ENCODE data around the gene GPC1.

Gene GPC1

DNA sequence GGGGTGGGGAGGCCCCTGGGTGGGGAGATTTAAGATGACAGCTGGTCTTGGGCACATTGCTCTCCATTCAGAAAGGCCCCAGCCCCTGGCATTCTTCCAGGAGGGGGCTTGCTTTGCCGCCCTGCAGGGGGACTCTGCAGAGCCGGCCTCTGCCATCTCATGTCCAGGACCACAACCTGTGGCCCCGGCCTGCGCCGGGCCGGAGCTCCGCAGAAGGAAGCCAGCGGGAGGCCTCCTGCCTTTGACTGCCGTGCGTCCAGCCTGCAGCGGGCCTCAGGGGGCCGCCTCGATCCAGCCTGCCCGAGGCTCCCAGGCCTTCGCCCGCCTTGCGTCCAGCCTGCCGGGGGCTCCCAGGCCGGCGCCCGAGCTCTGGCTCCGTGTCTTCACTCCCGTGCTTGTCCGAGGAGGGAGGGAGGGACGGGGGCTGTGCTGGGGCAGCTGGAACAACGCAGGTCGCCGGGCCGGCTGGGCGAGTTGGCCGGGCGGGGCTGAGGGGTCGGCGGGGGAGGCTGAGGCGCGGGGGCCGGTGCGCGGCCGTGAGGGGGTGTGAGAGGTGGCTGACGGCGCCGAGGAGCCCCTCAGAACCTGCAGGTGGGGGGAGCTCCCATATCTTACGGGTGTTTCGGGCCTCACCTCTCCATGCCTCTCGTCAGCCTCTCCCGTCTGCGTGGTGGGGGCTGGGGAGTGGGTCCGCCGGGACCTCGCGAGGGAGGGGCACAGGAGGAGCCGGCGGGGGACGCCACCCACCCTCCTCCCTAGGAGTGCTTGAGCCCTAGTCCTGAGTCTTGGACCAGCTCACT is 20.4 kb downstream of the GPC1 start:
- no peak for DNase-seq (ENCODE audit: low read depth in 2 of 2)

- no peak for DNase-seq (ENCODE audit: low read depth in 2 of 2)
Observed at GRCh38 chr2:240456447-240457222, 21.2 kb downstream of the GPC1 start.

- DNase-seq (ENCODE audit: low read depth in 2 of 2) = no peak
Observed at GRCh38 chr2:240457223-240458043, 22.0 kb downstream of the GPC1 start.

GRCh38 chr2:240458044-240458899 is 22.8 kb downstream of the GPC1 start:
- DNase-seq (ENCODE audit: low read depth in 2 of 2) = no peak

- DNase-seq (ENCODE audit: low read depth in 2 of 2) = no peak
Observed at GRCh38 chr2:240458900-240459391, 23.5 kb downstream of the GPC1 start.

DNA sequence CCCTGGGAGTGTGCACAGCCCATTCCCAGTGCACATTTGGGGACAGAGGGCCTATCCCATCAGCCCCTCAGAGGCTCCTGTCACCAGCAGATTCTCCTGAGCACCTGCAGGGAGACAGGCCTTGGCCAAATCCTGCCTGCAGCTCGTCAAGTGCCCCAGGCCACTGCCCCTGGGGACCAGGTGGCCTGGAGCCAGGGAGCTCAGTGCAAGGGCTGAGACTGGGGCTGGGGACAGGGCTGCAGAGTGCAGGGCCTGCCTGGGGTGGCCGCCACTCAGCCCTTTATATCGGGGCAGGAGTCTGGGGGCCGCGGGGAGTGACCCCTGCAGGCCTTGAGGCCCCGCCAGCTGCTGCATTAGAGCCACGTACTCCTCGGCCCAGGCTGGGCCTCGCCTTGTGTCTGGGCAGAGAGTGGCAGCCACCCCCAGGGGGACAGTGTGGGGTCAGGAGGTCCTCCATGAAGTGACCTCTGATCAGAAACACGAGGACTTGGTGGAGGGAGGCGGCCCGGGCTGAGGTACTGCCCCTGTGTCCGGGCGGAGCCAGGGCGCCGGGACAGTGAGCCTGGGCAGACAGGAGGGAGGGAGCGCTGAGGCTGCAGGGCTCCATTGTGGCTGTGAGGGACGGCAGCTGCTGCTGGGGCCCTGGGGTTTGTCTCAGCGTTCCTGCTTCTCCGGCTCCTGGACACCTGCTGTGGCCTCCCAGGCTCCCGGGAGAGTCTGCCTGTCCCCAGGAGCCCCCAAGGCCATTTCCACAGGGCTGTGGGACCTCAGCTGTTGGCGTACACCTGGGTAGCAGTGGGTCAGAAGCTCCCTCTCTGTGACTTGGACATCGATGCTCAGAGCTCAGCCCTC is 24.2 kb downstream of the GPC1 start:
- no peak for DNase-seq (ENCODE audit: low read depth in 2 of 2)

DNA sequence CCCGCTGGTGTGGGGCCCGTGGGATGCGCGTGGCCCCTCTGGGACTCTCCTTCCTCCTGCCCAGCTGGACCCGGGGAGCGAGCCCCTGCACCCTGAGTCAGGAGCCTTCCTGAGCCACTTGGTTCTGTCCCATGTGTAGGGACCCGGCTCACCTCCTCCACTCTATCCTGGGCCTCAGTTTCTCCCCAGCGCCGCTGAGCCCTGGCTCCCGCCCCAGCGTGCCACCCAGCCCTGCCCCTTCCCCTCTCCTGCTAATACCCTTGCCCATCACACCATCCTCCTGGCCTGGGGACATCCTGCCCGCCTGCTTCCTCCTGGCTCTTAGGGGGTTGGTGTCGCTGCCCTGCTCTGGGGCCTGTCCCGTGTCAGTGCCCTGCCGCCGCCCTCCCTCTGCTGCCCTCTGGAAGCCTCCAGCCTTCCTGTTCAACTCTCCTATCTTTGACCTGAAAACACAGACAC is 24.8 kb downstream of the GPC1 start:
- no peak for DNase-seq (ENCODE audit: low read depth in 2 of 2)

GRCh38 chr2:240460781-240461431 is 25.4 kb downstream of the GPC1 start:
- no peak for DNase-seq (ENCODE audit: low read depth in 2 of 2)

GRCh38 chr2:240461471-240462072 is 26.1 kb downstream of the GPC1 start:
- DNase-seq (ENCODE audit: low read depth in 2 of 2) = no peak

GRCh38 chr2:240462073-240462706 is 26.7 kb downstream of the GPC1 start:
- no peak for DNase-seq (ENCODE audit: low read depth in 2 of 2)

GRCh38 chr2:240462707-240463273 is 27.3 kb downstream of the GPC1 start:
- DNase-seq (ENCODE audit: low read depth in 2 of 2) = no peak

GRCh38 chr2:240463274-240463865 is 27.9 kb downstream of the GPC1 start:
- DNase-seq (ENCODE audit: low read depth in 2 of 2) = no peak

GRCh38 chr2:240463866-240464481 is 28.5 kb downstream of the GPC1 start:
- DNase-seq (ENCODE audit: low read depth in 2 of 2) = no peak

GRCh38 chr2:240464514-240465241 is 29.2 kb downstream of the GPC1 start:
- no peak for DNase-seq (ENCODE audit: low read depth in 2 of 2)

- DNase-seq (ENCODE audit: low read depth in 2 of 2) = no peak
Observed at GRCh38 chr2:240465268-240465764, 29.9 kb downstream of the GPC1 start.

DNA sequence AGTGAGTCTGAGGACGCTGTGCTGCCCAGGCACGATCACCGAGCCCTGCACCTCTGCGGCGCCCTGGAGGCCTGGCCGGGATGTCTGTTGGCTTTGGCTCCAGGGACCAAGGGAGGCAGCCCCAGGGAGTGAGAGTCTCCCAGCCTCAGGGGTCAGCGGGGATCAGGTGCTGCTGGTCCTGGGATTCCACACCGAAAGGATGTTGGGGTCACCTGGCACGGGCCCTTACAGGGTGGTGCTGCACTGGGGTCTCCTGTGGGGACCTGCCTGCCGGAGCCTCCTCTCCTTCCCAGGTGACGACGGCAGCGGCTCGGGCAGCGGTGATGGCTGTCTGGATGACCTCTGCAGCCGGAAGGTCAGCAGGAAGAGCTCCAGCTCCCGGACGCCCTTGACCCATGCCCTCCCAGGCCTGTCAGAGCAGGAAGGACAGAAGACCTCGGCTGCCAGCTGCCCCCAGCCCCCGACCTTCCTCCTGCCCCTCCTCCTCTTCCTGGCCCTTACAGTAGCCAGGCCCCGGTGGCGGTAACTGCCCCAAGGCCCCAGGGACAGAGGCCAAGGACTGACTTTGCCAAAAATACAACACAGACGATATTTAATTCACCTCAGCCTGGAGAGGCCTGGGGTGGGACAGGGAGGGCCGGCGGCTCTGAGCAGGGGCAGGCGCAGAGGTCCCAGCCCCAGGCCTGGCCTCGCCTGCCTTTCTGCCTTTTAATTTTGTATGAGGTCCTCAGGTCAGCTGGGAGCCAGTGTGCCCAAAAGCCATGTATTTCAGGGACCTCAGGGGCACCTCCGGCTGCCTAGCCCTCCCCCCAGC is 30.5 kb downstream of the GPC1 start:
- no peak for DNase-seq (ENCODE audit: low read depth in 2 of 2)

Data from fibroblast of skin of left biceps (primary cell).